ENCODE results near the gene KLHL40.

Gene KLHL40

GRCh38 chr3:42667523-42668412, 17.6 kb upstream of the KLHL40 start:
- in situ Hi-C loops (cut with MboI; ENCODE audit: low sequenced_read_pairs), result no loop called here

GRCh38 chr3:42668413-42668760, 16.9 kb upstream of the KLHL40 start:
- in situ Hi-C loops (cut with MboI; ENCODE audit: low sequenced_read_pairs), result no loop called here

GRCh38 chr3:42668793-42669217, 16.5 kb upstream of the KLHL40 start:
- in situ Hi-C loops (cut with MboI; ENCODE audit: low sequenced_read_pairs), result no loop called here

DNA sequence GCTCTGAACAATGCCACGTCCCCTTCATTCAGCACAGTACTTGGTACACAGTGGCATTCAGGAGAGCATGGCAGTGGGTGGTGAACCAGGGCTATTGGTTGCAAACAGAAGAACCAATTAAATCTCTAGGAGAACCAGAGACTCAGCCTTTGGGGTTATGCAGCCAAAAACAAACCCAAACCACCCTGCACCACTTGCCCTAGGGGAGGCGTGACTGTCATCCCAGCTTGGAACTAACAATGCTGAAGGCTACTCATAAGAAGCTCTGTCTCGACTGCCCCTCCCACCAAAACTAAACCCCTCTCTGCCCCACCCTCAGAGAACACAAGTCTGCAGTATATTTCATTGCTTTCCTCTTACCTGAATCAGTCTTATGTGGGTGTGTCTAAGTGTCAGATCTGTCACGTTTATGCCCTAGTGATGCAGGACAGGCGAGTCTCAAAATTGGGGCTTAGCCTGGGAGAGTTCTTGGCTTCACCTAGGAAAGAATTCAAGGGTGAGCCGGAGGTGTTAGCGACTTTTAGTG, 15.2 kb upstream of the KLHL40 start:
- in situ Hi-C loops (cut with MboI; ENCODE audit: low sequenced_read_pairs), result no loop called here

DNA sequence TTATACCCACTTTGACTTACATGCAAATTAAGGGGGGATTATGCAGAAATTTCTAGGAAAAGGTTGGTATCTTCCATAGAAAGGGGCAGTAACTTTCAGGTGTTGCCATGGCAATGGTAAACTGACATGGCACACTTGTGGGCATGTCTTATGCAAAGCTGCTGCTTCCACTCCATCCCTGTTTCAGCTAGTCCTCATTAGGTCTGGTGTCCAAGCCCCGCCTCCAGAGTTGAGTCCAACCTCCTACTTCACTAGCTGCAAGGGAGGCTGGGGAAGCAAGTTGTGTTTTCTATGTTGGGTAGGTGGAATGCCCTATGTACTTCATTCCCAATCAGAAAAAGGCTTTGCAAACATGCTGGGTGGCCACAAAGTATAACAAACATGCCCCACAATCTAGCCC, 14.7 kb upstream of the KLHL40 start:
- in situ Hi-C loops (cut with MboI; ENCODE audit: low sequenced_read_pairs), result no loop called here

DNA sequence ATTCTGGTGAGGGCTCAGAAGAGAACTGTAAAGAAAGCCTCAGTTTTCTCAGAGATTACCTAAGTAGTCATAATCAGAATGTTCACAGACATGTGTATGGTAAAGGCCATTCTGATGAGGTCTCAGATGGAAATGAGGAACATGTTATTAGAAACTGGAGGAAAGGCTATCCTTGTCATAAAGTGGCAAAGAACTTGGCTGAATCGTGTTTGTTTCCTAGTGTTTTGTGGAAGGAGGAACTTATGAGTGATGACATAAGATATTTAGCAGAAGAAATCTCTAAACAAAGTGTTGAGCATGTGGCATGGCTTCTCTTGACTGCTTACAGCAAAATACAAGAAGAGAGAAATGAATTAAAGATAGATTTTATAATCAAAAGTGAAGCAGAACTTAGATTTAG, 12.8 kb upstream of the KLHL40 start:
- in situ Hi-C loops (cut with MboI; ENCODE audit: low sequenced_read_pairs), result no loop called here

- in situ Hi-C loops (cut with MboI; ENCODE audit: low sequenced_read_pairs), result no loop called here
Measured at GRCh38 chr3:42673082-42673481, 12.3 kb upstream of the KLHL40 start.

DNA sequence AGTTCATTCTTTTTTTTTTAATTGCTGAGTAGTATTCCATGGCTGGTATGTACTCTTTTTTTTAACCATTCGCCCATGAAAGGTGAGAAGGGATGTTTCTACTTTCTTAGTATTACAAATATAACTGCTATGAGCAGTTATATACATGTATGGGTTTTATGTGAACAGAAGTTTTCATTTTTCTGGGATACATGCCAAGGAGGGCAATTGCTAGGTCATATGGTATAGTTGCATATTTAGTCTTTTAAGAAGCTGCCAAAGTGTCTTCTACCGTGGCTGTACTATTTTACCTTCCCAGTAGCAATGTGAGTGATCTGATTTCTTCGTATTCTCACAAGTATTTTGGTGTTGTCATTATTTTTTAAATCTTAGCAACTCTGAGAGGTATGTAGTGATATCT, 11.2 kb upstream of the KLHL40 start:
- in situ Hi-C loops (cut with MboI; ENCODE audit: low sequenced_read_pairs), result no loop called here

DNA sequence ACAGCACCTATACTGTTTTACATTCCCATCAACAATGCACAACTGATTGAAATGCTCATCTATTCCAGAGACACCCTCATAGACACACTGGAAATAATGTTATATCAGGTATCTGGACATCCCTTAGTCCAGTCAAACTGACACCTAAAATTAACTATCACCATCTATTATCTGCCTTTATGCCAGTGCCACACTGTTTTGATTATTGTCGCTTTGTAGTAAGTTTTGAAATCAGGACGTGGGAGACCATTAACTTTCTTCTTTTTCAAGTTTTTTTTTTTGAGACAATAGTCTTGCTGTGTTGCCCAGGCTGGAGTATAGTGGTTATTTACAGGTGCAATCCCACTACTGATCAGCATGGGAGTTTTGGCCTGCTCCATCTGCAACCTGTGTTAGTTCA, 9.4 kb upstream of the KLHL40 start:
- in situ Hi-C loops (cut with MboI; ENCODE audit: low sequenced_read_pairs), result no loop called here

GRCh38 chr3:42678447-42678846, 6.9 kb upstream of the KLHL40 start:
- in situ Hi-C loops (cut with MboI; ENCODE audit: low sequenced_read_pairs), result no loop called here

DNA sequence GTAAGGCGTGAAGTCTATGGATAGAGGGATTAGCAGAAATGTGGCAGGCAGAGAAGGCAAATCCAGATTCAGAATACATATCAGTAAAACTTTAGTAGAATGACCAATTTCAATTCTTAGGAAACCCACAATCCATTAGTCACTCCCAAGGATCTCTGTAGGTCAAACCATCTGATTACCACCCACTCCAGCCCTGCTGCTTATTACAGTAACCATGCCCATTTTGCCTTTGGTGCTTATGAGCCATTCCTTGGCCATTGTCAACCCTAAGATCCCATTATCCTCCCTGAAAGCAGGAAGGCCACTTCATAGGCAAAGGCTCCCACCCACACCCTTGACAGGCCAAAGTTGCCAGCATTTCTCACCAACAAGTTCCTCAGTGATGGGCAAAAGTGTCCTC, 5.1 kb upstream of the KLHL40 start:
- in situ Hi-C loops (cut with MboI; ENCODE audit: low sequenced_read_pairs), result no loop called here

DNA sequence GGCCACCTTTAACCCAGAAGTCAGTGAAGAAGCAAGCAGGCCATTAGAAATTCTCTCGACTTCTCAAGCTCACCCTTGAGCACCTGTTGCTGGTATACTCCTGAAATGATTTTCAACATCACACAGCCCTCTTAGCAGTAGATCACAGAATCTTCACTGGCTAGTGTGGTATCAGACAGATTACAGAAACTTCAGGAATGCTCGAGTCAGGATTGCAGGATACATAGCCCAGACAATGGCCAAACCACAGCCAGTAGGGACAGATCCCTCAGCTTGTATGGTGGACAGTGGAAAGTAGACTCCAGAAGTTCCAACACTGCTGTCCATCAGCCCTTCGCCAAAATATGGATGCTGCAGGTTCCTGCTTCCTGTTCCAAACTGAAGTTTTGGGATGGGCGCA, 4.5 kb upstream of the KLHL40 start:
- in situ Hi-C loops (cut with MboI; ENCODE audit: low sequenced_read_pairs), result no loop called here

- in situ Hi-C loops (cut with MboI; ENCODE audit: low sequenced_read_pairs), result no loop called here
Measured at GRCh38 chr3:42681361-42682038, 3.8 kb upstream of the KLHL40 start.

GRCh38 chr3:42682301-42683070, 2.9 kb upstream of the KLHL40 start:
- in situ Hi-C loops (cut with MboI; ENCODE audit: low sequenced_read_pairs), result no loop called here

DNA sequence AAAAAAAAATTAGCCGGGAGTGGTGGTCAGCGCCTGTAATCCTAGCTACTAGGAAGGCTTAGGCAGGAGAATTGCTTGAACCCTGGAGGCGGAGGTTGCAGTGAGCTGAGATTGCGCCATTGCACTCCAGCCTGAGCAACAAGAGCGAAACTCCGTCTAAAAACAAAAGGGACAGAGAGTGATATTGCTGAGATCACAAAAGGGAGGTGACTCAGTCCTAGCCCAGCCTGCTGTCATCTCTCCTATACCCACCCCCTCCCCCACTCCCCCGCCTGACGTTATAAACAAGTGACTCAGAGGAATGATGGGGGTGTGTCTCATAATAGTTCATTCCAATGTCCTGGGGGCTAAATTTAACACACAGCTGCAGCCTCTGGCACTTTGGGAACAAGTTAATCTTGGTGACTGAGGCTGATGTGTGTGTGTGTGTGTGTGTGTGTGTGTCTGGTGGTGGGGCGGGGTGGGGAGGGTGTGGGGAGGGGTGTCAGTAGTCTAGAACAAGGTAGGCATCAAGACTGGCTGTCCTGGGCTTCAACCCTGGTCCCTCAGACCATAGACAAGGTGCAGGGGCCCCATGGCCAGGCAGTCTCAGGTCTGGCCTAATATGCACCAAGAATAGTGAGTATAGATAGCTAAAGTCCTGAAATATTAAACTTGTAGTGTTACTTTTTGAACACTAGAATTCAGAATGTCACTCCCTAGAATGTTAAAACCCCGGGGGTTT, 1.3 kb upstream of the KLHL40 start:
- in situ Hi-C loops (cut with MboI; ENCODE audit: low sequenced_read_pairs), result no loop called here

DNA sequence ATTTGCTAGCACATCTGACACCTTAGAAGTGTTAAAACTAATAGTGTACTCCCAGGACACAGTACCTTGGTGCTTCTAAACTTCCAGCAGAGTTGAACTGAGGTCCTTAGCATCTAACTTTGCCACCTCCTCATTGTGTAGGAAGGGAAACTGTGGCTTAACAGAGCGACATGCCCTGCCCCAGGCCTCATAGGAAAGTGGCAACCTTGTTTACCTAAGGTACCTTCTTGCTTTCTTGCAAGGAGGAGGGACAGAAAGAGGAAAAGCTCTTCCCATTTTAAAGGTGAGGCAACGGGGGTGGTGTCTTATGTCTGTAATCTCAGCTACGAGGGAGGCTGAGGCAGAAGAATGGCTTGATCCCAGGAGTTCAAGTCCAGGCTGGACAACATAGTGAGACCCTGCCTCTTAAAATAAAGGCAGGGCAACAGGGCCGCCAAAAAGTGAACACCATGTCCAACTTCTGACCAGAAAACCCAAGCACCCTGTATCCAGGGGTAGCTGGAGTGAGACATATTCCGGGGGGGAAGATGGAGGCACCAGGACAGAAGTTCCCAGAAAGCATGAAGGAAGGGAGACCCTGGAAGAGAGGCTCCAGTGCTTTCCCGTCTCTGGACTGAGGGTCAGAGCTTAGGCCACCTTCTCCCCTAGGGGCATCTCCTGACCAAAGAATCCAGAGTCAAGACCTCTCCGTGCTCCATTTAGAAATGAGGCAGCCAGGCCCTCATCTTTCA, 540 bp upstream of the KLHL40 start:
- in situ Hi-C loops (cut with MboI; ENCODE audit: low sequenced_read_pairs), result no loop called here

DNA sequence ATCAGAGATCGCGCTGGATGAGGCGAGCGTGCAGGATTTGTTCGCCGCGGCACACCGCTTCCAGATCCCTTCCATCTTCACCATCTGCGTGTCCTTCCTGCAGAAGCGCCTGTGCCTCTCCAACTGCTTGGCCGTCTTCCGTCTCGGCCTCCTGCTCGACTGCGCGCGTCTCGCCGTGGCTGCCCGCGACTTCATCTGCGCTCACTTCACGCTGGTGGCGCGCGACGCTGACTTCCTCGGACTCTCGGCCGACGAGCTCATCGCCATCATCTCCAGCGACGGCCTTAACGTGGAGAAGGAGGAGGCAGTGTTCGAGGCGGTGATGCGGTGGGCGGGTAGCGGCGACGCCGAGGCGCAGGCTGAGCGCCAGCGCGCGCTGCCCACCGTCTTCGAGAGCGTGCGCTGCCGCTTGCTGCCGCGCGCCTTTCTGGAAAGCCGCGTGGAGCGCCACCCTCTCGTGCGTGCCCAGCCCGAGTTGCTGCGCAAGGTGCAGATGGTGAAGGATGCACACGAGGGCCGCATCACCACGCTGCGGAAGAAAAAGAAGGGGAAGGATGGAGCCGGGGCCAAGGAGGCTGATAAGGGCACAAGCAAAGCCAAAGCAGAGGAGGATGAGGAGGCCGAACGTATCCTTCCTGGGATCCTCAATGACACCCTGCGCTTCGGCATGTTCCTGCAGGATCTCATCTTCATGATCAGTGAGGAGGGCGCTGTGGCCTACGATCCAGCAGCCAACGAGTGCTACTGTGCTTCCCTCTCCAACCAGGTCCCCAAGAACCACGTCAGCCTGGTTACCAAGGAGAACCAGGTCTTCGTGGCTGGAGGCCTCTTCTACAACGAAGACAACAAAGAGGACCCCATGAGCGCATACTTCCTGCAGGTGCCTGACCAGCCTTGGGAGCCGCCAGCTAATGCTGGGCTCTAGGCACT, 819 bp downstream of the KLHL40 start:
- in situ Hi-C loops (cut with MboI; ENCODE audit: low sequenced_read_pairs), result no loop called here

- in situ Hi-C loops (cut with MboI; ENCODE audit: low sequenced_read_pairs), result no loop called here
Measured at GRCh38 chr3:42686832-42687650, 1.7 kb downstream of the KLHL40 start.

Measured in hTERT RPE-1 (cell line).